GM18873 (cell line): ENCODE measurements around the gene HTD2.

Source experiments
- ATAC-seq: cut with Tn5 transposase; IDR thresholded peaks from one replicate; pipeline ENCODE4 v1.9.1; 2021; ENCODE audit warnings: mild to moderate bottlenecking, moderate library complexity, moderate number of reproducible peaks; ENCODE audit not compliant: unreplicated experiment, low FRiP score

The HTD2 gene

GRCh38 chr3:58291671-58292338, 14.5 kb upstream of the HTD2 start:
- no peak for ATAC-seq

DNA sequence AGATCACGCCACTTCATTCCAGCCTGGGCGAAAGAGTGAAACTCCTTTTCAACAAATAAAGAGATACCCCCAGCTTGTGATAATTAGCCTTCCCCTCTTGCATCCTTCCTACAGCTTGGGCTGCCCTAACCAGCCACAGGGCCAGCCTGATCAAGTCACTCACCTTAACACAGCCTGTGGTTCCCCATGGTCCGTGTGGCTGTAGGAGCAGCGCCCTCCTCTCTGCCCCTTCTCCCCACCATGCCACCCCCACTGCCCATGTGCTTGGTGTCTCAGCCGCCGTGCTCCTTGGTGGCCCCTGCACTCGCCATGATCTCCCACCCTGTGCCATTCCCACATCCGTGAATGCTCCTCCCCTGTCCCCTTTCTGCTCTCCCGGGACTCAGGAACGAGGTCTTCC, 13.5 kb upstream of the HTD2 start:
- no peak for ATAC-seq

- no peak for ATAC-seq
Observed at GRCh38 chr3:58293516-58293915, 12.8 kb upstream of the HTD2 start.

DNA sequence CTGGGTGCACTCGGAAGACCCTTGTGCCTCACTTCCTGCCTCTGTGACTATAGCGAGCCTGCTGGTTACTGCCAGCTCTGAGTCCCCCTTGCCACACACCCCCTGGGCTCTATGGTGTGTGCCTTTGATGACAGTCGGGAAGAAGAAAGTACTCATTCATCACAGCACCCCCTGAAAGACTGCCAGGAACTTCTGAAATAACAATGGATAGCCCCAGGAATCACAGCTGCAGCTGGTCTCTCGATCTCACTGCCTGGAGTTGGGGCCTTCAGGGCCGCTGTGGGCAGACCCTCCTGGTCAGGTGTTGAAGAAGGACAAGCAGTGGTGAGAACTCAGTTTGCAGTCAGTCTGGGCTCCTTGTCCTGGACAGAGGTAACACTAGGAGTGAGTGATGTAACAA, 10.1 kb upstream of the HTD2 start:
- no peak for ATAC-seq

DNA sequence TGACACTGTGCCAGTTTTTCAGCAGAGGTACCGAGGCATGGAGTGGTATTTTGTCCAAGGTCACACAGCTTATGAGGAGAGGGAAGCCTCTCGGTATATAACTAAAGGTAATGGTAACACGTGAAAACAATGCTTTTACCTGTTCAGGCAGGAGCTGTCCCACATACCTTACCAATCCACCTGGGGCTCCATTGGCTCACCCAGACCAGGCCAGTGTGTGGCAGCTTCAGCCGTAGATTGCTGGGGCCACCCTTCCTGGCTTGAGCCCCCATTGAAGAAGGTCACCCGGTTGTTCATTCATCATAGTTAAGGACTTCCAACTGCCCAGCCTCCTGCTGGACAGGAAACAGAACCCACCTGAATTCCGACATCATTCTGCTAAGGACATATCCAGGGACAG, 9.5 kb upstream of the HTD2 start:
- no peak for ATAC-seq

DNA sequence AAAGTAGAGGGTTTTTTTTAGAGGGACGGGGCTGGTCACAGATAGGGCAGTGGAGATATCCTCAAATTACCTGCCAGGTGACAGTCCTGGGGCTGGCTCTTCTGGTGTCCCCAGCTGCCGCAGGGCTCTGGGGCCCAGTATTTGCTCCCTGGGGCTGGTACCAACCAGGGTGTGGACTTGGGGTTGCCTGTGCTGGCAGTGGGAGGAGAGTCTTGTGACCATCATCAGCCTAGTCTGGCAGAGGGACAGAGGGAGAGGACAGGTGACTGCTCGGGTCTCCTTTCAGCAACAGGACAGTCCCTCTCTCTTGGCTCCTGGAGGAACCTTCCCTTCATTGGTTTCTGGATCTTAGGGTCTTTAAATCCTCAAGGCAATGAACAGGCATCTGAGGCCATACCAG, 8.1 kb upstream of the HTD2 start:
- no peak for ATAC-seq

- no peak for ATAC-seq
Observed at GRCh38 chr3:58299075-58299474, 7.2 kb upstream of the HTD2 start.

DNA sequence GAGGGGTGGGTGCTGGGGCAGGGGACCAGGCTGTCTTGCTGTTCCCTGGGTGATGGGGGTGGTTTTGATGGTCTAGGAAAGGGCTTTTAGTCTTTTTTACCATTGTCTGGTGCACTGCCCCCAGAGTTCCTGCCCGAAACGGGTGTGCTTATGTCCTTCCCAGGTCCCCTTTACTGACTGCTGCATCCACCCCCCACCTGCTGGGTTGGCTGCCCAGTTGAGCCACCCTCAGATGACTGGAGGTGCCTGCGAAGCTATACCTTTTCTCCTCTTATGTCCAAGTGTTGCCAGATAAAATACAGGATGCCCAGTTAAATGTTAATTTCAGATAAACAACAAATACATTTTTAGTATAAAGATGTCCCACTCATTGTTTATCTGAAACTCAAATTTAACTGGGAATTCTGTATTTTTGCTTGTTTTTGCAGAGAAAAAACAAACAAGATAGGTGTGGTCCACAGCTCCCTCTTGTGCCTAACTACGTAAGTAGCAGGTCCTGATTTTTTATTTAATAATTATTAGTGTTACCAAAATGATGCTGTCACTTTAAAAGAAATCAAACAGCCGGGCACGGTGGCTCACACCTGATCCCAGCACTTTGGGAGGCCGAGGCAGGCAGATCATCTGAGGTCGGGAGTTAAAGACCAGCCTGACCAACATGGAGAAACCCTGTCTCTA, 6.3 kb upstream of the HTD2 start:
- no peak for ATAC-seq

DNA sequence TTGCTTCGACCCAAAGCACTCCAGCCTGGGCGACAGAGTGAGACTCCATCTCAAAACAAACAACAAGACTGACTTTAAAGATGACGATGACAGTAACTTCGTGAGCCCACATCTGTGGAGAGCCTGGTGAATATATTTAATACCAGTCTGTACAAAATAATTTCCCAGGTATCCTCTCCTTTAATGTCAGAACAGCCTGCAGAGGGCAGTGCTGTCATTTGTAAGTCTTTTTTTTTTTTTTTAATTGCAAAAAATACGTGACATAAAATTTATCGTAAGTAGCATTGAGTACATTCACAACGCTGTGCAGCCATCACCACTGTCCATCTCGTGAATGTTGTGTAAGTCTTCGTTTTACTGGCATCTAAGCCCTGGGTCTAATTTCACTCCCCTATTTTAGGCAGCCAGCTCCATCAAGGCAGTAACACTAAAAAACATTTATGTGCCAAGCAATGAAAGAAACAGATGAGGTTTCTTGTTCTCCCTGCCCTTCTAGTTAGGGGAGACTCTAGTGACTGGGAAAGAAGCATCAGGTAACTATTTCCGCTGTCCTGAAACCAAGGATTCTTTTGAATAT, 1.4 kb downstream of the HTD2 start:
- ATAC-seq = no peak

- no peak for ATAC-seq
Observed at GRCh38 chr3:58308728-58309127, 2.4 kb downstream of the HTD2 start.

DNA sequence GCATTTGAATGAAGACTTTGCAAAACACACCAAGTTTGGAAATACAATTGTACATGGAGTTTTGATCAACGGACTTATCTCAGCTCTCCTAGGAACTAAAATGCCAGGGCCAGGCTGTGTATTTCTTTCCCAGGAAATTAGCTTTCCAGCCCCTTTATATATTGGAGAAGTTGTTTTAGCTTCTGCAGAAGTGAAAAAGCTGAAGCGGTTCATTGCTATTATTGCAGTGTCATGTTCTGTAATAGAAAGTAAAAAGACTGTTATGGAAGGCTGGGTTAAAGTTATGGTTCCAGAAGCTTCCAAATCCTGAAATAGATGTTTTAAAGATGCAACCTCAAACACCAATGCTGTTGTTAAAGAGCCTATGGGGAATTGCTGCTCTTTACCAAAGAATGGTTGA, 11.5 kb downstream of the HTD2 start:
- no peak for ATAC-seq

DNA sequence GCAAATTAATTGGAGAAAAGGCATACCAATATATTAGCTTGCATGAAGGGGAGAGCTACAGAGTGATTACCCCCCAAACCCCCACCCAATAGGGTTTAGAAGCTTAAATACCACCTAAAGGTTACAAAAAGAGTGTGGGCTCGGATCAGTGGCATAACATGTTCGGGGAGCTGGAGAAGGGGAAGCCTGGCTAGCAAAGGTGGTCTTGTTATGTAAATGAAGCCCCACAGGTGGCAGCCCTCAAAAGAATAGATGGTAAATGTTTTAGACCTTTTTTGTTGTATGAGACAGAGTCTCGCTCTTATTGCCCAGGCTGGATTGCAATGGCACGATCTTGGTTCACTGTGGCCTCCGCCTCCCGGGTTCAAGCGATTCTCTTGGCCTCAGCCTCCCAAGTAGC, 15.5 kb downstream of the HTD2 start:
- no peak for ATAC-seq

DNA sequence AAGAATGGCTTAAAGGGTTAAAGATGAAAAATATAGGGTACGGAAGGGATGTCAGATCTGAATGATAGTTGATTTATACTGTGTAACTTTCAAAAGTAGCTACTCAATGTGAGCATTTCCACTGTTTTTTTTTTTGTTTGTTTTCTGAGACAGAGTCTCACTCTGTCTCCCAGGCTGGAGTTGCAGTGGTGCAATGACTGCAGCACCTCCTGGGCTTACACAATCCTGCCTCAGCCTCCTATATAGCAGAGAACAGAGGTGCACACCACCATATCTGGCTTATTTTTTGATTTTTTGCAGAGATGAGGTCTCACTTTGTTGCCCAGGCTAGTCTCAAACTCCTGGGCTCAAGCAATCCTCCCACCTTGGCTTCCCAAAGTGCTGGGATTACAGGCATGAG, 16.5 kb downstream of the HTD2 start:
- no peak for ATAC-seq

GRCh38 chr3:58323529-58324390, 17.4 kb downstream of the HTD2 start:
- ATAC-seq = no peak

DNA sequence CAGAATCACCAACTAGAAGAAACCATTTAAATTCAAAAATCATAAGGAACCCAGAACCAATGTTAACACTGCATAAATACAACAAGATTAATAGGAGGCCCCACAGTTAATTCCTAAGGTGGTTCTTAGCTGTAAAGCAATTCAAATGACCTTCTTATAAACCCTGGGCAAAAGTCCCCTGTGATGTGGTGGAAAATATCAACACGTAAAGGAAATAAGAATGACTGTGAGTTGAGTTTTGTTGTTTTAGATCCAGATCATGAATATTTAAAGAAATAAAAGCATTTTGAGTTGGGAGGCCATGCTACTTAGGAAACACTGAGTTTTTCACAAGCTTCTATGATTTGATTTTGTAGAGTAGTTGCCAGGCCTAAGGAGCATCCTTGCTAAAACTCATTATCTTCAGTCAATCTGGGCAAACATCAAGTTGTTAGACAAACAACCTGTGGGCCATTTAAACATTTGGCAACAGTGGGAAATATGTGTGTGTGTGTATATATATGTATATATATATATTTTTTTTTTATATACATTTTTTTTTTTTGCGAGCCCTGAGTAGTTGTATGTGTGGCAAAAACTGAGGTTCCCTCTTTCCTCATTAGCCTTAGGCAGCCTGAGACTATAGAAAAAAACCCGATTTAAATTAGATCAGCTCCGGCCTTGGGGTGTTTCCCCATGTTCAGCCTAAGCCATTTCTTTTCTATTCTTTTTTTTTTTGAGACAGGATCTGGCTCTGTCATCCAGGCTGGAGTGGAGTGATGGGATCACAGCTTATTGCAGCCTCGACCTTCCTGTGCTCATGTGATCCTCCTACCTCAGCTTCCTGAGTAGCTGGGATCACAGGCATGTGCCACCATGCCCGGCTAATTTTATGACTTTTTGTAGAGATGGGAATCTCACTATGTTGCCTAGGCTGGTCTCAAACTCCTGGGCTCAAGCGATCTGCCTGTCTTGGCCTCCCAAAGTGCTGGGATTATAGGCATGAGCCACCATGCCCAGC, 18.4 kb downstream of the HTD2 start:
- no peak for ATAC-seq

DNA sequence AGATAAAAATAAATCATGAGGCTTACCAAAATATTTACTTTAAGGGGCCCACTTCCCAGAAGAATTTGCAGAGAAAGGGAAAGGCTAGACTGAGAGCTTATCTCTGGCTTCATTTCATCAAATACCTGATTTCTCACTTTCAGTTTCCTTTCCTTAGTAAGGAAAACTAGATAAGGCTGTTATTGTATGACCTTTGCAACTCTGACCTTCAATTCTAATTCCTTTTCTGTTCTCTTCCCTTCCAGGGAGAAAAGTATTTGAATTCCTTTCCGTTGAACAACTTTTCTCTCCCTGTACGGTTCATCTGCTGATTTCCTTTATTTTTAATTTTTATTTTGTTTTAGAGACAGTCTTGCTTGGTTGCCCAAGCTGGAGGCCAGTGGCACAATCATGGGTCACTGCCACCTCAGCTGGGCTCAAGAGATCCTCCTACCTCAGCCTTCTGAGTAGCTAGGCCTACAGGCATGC, 19.2 kb downstream of the HTD2 start:
- no peak for ATAC-seq

GRCh38 chr3:58326267-58326900, 20.1 kb downstream of the HTD2 start:
- ATAC-seq = no peak

DNA sequence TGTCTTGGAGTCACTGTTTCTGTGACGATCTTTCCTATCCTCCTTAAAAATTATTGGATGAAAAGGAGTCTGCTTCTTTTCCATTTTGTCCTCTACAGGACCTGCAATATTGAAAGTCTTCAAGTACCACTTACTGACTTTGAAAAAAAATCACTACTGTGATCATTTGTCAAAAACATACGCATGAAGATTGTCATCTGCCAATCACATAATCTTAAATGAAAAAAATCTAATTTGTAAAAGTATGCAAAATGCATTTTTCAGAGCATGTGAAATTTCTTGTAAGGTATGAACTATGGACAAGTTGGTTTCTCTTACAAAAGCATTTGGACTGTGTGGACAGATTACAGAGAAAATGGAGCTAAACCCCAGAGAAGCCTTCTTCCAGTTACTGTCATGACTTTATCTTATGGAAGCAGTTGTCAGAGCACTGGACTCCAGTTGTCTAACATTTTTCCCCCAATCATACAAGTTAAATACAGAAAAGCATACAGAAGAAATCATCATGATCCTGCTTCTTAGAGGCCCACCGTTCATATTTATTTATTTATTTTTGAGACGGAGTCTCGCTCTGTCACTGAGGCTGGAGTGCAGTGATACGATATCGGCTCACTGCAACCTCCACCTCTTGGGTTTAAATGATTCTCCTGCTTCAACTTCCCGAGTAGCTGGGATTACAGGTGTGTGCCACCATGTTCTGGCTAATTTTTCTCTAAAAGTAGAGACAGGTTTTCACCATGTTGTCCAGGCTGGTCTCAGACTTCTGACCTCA, 23.0 kb downstream of the HTD2 start:
- ATAC-seq = no peak
